ENCODE data around the gene EXOSC10.

DNA sequence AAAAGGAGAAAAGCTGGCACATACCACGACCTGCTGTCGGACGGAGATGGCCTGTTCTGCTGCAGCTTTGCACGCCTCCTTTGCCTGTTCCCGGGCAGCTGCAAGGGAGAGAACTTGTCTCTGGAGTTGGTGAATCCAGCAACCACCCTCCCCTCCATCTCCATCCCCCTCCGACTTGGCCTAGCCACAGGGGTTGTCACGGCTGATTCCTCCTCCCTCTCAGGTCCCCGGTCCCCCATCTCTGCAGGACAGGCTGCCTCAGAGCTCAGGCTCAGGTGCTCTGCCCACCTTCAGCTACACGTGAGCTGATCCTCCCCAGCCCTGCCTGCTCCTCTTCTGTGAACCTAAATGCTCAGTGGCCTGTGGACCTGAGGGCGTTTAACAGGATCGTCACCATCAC is 28.8 kb downstream of the EXOSC10 start:
- TF ChIP-seq POLR2A (IDR thresholded peaks at IDR 0.05; ENCODE audit: low read length) (no peak), GATA1 (IDR thresholded peaks at IDR 0.05; ENCODE audit: low read depth, low read length) (no peak)
